ENCODE measurements around the gene FEM1A.
"Not testable (repeated sequence)": the region's sequence is repeated elsewhere in the genome, so short reads cannot be mapped to it uniquely, and the experiment has no call there.

Gene FEM1A

DNA sequence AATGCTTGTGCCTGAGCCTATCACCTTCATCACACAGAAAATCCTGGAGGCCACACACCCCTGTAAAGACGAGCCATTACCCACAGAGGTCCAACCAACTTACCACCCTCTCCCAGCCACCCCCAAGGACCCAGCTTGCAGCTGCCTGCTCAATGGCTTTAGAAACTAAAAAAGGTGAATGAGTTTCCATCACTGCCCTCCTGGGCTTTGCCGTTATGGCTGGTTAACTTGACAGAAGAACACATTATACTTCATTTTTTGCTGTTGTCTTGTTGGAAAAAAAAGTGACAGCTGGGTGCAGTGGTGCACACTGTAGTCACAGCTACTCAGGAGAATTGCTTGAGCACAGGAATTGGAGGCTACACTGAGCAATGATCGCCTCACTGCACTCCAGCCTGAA lies 17.4 kb upstream of the FEM1A start:
- no peak for DNase-seq

DNA sequence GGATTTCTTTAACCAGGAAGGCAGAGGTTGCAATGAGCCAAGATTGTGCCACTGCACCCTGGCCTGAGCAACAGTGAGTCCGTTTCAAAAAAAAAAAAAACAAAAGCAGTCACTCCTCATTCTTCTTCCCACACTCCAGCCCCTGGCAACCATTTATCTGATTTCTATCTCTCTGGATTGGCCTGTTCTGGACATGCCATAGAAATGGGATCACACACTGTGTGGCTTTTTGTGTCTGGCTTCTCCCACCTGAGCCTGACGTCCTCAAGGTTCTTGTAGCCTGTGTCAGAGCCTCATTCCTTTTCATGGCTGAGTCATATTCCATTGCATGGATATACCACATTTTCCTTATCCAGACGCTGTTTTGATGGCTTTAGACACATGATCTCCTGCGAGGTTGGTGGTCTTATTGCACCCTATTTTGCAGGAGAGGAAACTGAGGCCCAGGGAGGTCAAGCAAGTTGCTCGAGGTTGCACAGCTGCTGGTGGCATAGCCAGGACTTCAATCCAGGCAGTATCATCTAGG lies 15.8 kb upstream of the FEM1A start:
- no peak for DNase-seq

DNA sequence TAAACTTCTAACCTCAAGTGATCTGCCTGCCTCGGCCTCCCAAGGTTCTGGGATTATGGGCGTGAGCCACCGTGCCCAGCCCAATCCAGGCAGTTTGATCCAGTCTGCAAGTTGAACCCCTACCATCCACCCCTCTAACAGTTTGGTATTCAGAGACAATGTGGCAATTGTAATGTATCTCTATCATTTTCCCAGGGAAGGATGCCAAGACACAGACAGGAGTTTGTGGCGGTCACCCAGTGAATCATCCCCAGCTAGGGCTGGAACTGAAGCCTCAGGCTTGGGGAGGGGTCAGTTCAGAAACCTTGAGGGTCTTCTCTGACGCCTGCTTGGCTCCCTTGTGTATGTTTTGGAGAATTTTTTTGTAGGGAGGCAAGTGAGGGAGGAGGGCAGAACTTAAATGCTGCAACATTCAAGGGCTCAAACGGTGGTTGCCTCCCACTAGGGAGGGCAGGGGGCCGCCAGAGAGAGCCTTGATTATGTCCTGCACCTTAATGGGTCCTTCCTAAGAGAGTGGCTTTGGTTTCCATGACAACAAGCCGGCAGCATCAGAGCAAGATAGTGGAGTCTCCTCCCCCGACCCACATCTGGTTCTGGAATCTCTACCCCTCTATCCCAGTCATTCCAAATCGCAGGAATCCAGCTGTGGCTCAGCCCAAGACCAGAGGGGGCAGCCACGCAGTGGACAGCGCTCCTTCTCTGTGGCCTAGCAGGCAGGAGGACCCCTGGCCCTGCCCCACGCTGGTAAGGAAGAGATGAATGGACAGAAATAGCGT lies 14.9 kb upstream of the FEM1A start:
- DNase-seq: no peak

DNA sequence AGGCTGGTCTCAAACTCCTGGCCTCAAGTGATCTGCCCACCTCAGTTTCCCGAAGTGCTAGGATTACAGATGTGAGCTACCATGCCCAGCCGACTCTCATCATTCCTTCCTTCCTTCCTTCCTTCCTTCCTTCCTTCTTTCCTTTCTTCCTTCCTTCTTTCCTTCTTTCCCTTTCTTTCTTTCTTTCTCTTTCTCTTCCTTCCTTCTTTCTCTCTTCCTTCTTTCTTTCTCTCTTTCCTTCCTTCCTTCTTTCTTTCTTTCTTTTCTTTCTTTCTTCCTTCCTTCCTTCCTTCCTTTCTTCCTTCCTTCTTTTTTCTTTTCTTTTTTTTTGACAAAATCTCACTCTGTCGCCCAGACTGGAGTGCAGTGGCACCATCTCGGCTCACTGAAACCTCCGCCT lies 13.4 kb upstream of the FEM1A start:
- DNase-seq: not testable (repeated sequence)

DNA sequence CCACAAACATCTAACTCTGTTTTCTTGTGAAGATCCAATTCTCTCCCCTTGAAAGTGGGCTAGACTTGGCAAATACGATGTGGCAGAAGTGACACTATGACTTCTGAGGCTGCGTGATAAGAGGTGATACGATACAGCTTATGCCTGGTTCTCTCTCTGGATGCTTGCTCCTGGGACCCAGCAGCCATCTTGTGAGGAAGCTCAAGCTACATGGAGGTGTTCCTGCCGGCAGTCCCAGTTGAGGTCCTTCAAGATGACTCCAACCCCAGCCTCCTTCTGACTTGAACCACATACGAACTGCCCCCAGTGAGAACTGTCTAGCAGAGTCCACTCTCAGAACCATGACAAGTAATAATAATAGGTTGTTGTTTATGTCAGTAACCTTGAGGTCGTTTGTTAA lies 10.7 kb upstream of the FEM1A start:
- DNase-seq: no peak

DNA sequence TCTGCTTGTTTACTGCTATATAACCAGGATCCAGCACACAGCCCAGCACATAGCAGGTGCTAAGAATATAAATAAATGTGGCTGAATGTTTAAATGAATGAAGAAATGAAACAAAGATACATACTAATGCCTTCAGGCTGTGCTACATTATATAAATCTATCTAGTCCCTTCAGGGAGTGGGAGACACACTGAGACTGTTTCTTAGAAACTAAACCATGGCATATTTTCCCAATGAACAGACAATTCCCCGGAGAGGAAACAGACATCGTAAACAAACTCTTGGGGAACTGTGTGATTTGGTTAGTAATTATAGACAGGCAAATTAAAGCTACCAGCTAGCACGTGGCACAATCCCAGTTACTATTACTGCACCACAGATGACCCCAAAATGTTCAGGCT lies 9.7 kb upstream of the FEM1A start:
- DNase-seq: no peak

DNA sequence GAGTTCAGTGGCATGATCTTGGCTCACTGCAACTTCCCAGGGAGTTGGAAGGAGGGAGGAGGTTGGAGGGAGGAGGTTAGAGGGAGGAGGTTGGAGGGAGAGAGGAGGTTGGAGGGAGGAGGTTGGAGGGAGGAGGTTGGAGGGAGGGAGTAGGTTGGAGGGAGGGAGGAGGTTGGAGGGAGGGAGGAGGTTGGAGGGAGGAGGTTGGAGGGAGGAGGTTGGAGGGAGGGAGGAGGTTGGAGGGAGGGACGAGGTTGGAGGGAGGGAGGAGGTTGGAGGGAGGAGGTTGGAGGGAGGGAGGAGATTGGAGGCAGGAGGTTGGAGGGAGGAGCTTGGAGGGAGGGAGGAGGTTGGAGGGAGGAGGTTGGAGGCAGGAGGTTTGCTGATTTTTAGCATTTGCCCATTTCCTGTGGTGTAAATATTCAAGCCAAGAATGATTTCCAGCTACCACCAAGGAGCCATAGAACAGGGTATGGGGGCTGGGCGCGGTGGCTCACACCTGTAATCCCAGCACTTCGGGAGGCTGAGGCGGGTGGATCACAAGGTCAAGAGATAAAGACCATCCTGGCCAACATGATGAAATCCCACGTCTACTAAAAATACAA lies 5.0 kb upstream of the FEM1A start:
- not testable (repeated sequence) for DNase-seq

DNA sequence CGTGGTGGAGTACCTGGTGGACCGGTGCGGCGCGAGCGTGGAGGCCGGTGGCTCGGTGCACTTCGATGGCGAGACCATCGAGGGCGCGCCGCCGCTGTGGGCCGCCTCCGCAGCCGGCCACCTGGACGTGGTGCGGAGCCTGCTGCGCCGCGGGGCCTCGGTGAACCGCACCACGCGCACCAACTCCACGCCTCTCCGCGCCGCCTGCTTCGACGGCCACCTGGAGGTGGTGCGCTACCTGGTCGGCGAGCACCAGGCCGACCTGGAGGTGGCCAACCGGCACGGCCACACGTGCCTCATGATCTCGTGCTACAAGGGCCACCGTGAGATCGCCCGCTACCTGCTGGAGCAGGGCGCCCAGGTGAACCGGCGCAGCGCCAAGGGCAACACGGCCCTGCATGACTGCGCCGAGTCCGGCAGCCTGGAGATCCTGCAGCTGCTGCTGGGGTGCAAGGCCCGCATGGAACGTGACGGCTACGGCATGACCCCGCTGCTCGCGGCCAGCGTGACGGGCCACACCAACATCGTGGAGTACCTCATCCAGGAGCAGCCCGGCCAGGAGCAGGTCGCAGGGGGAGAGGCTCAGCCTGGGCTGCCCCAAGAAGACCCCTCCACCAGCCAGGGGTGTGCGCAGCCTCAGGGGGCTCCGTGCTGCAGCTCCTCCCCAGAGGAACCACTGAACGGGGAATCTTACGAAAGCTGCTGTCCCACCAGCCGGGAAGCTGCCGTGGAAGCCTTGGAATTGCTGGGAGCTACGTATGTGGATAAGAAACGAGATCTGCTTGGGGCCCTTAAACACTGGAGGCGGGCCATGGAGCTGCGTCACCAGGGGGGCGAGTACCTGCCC lies 708 bp downstream of the FEM1A start:
- peak; percentile 40 to 51 for DNase-seq

DNA sequence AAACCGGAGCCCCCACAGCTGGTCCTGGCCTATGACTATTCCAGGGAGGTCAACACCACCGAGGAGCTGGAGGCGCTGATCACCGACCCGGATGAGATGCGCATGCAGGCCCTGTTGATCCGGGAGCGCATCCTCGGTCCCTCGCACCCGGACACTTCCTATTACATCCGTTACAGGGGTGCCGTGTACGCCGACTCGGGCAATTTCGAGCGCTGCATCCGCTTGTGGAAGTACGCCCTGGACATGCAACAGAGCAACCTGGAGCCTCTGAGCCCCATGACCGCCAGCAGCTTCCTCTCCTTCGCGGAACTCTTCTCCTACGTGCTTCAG lies 1.3 kb downstream of the FEM1A start:
- DNase-seq: not testable (repeated sequence)

DNA sequence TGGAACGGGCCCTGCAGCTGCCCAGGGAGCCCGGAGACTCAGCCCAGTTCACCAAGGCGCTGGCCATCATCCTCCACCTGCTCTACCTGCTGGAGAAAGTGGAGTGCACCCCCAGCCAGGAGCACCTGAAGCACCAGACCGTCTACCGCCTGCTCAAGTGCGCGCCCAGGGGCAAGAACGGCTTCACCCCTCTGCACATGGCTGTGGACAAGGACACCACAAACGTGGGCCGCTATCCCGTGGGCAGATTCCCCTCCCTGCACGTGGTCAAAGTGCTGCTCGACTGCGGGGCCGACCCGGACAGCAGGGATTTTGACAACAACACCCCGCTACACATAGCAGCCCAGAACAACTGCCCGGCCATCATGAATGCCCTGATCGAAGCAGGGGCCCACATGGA lies 1.7 kb downstream of the FEM1A start:
- DNase-seq: not testable (repeated sequence)

DNA sequence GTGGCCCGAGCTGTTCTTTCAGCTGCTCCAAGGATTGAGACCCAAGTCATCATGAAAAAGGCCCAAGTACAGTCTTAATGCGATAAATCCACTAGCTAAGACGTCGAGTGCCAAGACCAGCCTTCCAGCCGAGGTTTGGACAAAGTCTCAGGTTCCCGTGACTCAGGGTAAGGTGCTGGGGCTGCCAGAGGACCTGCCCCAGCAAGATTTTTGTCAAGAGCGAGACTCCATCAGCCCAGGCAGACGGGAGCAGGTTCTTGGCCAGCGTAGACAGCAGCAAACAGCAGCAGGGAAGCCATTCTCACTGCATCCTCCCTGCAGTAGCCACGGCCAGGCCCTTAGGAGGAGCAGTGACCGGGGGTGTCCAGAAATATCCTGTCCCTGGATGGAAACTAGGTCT lies 3.4 kb downstream of the FEM1A start:
- no peak for DNase-seq

DNA sequence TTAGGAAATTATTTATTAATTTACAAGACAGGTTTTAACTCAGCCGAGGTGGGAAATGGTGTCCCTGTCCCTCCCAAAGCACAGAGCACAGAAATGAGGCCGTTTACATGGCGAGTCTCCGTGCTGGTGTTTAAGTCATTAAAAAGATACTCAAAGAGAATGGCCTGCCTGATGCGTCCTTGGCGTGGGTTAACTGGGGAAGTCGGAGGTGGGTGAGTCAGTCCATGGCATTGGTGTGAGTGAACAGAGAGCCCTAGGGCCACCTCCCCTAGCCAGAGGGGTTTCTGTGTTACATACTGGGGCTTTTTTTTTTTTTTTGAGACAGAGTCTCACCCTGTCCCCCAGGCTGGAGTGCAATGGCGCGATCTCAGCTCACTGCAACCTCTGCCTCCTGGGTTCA lies 3.9 kb downstream of the FEM1A start:
- no peak for DNase-seq

DNA sequence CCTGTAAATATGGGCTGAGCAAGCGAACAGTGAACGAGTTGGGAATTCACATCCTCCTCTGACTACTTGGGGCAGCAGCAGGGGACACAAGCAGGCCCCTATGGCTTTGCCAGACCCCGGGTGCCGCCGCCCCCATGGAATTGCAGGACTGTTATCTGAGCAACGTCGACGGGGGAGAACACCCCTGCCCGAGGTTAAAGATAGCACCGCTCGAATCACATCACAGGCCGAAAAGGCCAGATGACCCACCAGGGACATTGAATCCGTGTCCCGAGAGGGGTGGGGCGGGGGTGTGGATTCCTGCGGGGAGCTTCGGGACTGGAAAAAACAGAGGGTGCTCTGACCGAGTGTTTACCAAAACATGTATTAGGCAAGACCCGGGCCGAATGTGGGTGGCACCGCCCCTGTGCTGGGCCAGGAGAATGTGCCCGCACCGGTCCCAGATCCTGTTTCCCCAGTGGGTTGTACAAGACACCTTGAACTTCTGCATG lies 9.1 kb downstream of the FEM1A start:
- no peak for DNase-seq

DNA sequence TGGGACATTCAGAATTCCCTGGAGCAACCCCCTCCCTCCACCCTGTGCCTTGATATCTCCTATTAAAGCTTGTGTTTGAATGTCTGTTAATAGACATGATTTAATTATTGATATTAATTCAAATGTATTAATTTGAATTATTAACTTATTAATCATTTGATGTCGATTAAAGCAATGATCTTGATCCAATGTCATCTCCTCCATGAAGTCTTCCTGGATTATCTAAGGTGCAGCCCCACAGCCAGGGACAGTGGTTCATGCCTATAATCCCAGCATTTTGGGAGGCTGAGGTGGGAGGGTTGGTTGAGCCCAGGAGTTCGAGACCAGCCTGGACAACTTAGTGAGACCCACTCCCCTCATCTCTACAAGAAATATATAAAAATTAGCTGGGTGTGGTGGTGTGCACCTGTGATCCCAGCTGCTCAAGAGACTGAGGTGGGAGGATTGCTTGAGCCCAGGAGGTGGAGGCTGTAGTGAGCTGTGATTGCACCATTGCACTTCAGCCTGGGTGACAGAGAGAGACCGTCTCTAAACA lies 9.6 kb downstream of the FEM1A start:
- DNase-seq: no peak

DNA sequence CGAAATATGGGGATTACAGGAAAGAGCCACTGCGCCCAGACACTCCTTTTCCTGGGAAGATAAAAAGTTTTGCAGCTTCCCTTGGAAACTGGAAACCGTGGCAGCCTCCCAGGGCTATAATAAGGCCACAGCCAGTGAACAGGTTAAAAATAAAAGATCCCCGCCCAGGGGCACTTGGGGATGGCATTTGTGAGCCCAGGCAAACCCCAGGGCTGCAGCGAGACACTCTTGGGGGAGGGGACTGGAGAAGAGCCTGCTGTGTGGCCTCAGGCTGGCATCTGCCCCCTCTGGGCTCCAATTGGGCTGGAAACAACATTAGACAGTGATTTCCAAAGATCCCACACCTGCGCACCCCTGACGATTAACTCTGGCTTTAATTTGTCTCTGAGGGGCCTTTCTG lies 11.2 kb downstream of the FEM1A start:
- no peak for DNase-seq

DNA sequence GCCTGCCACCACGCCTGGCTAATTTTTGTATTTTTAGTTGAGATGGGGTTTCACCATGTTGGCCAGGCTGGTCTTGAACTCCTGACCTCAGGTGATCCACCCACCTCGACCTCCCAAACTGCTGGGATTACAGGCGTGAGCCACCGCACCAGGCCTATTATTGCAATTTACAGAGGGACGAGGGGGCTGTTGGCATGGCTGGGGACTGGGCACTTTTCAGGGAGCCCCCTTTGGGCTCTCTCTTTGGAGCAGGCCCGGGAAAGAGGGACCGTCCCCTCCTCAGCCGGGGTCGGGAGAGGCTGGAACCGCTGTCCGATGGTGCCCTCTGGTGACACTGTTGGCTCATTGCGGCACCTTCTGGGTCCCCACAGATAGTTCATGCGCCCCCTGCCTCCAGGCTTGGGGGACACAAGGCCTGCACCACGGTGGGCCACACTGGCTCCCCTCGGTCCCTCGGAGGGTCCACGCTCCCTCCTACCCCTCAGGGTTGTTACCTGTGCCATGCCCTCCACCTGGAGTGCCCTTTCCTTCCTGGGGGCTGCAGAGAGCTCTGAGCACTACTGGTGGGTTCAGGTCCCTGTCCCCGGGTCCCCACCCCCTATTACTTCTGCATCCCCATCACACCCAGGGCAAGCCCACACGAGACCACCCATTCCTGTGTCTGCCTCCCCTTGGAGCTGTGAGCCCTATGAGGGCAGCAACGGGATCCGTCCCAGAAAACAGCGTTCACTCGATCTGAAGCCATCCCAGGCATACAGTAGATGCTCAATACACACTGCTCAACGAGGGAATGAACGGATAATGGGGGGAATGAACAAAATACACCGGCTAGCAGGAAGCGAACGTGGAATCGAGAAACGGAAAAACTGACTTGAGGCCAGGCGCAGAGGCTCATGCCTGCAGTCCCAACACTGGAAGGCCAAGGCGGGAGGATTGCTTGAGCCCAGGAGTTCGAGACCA lies 12.5 kb downstream of the FEM1A start:
- peak; percentile 81 to 83 for DNase-seq

DNA sequence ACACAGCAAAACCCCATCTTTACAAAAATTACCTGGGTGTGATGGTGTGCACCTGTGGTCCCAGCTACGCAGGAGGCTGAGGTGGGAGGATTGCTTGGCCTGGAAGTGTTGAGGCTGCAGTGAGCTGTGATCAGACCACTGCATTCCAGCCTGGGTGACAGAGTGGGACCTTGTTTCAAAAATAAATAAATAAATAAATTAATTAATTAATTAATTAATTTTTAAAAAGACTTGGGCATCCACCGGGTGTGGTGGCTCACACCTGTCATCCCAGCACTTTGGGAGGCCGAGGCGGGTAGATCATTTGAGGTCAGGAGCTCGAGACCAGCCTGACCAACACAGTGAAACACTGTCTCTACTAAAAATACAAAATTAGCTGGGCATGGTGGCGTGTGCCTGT lies 13.6 kb downstream of the FEM1A start:
- not testable (repeated sequence) for DNase-seq

DNA sequence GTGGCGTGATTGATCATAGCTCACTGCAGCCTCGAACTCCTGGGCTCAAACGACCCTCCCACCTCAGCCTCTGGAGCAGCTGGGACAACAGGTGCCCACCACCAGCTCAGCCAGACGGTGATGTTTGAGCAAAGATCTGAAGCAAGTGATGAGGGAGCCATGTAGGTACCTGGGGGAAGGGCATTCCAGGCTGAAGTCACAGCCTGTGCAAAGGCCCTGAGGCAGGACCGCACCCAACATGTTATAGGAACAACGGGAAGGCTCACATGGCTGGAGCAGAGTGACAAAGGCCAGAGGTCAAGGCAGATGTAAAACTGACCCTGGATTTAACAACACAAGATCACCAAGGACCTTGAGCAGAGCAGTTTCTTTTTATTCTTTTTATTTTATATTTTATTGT lies 14.8 kb downstream of the FEM1A start:
- no peak for DNase-seq

DNA sequence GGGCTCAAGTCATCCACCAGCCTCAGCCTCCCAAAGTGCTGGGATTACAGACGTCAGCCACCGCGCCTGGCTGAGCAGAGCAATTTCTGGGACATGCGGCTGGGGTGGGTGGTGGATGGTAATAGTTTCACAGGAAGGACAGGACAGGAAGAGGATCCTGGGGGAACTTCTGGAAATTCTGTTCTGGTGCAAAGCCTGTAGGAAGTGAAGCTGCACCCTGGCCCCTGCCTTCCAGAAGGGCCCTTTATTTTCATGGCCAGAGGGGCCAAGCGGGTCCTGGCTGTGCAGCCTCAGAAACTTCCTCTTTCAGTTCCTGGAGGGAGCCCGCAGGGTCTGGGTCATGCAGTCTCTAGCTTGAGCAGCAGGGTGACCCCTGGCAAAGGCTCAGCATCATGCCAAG lies 15.7 kb downstream of the FEM1A start:
- DNase-seq: no peak

DNA sequence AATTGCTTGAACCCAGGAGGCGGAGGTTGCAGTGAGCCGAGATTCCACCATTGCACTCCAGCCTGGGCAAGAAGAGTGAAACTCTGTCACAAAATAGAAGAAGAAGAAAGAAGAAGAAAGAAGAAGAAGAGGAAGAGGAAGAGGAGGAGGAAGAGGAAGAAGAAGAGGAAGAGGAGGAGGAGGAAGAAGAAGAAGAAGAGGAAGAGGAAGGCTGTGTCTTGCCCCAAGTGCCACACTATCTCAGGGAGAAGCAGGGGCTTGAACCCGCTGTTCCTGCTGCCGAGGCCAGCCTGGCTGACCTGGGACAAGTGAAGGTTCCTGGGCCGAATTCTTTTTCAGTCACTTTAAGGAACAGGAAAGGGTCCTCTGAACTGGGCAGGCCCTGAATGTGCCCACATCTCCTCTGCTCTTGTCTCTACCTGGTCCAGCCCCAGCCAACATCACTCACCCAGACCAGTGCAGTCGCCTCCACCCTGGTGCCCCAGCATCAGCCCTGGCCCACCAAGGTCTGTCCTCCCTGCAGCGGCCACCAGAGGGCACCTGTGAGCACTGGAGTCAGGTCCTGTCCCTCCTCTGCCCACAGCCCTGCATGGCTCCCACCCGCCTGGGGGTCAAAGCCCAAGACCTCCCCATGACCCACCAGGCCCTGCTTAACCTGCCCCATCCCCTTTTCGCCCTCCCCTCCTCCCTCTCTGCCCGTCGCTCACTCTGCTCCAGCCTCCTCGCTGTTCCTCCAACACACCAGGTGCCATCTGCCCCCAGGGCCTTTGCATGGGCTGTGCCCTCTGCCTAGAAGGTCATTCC lies 20.0 kb downstream of the FEM1A start:
- peak; percentile 95 to 97 for DNase-seq

All from activated T-cell treated with anti-CD3 and anti-CD28 coated beads, Interleukin-2, amount 50 U/mL, for 48 hours (primary cell).